CD14-positive monocyte (primary cell): Measurements from ENCODE around the gene GSDME. TPM values are rescaled to one million over a fixed set of nuclear protein-coding genes. Genes with fewer than 3 reads are reported as not detected.

Experiments used
- DNase-seq, 3 donors: peaks; one replicate each; pipeline ENCODE4 v3.0.0-alpha.2; 2011 to 2022
- H2AFZ ChIP-seq: 2 replicates; pipeline ENCODE4 v1.6.0; 2012; ENCODE audit warnings: mild to moderate bottlenecking, low read depth, low read length, inconsistent platforms; ENCODE audit not compliant: insufficient read depth, poor library complexity, severe bottlenecking
- H3K27ac ChIP-seq, 2 donors: 1 replicate in 1 of 2; 2 replicates in 1 of 2; pipeline ENCODE4 v1.5.1; 2012 to 2013; ENCODE audit warnings: low read length in 2 of 2, control low read depth in 1 of 2, inconsistent platforms in 1 of 2, low read depth in 1 of 2, mild to moderate bottlenecking in 1 of 2
- H3K27me3 ChIP-seq, 2 donors: one replicate each; pipeline versions ENCODE4 v1.6.0 to v1.6.1; 2011 to 2013; ENCODE audit warnings: low read length in 2 of 2; ENCODE audit not compliant: control insufficient read depth in 2 of 2, insufficient read depth in 2 of 2
- H3K36me3 ChIP-seq, 2 donors: replicated peaks in 1 of 2; 1 replicate in 1 of 2; 2 replicates in 1 of 2; pipeline versions ENCODE4 v1.5.1 to v1.6.1; 2012 to 2013; ENCODE audit warnings: low read length in 2 of 2, control low read depth in 1 of 2, inconsistent platforms in 1 of 2, mild to moderate bottlenecking in 1 of 2; ENCODE audit not compliant: insufficient read depth in 2 of 2, control insufficient read depth in 1 of 2
- H3K4me1 ChIP-seq, 2 donors: 1 replicate in 1 of 2; 2 replicates in 1 of 2; pipeline versions ENCODE4 v1.5.1 to v1.6.1; 2012 to 2013; ENCODE audit warnings: low read length in 2 of 2, control low read depth in 1 of 2, inconsistent platforms in 1 of 2, mild to moderate bottlenecking in 1 of 2, moderate library complexity in 1 of 2; ENCODE audit not compliant: insufficient read depth in 2 of 2, control insufficient read depth in 1 of 2
- H3K4me2 ChIP-seq: replicated peaks from 2 replicates; pipeline ENCODE3; 2012; ENCODE audit warnings: low read length, moderate library complexity, mild to moderate bottlenecking; ENCODE audit not compliant: poor library complexity, severe bottlenecking; ENCODE audit errors: extremely low read depth
- H3K4me3 ChIP-seq, 3 experiments: fragments of 200-600 bp in 1 of 3; sonication (generic) in 1 of 3; replicated peaks in 1 of 3; 1 replicate in 2 of 3; 2 replicates in 1 of 3; pipeline ENCODE4 v1.5.1; 2011 to 2013; ENCODE audit warnings: low read length in 3 of 3, mild to moderate bottlenecking in 3 of 3, control low read depth in 2 of 3, low read depth in 2 of 3, inconsistent platforms in 1 of 3, moderate library complexity in 1 of 3
- H3K79me2 ChIP-seq: 2 replicates; pipeline ENCODE4 v1.6.0; 2012; ENCODE audit warnings: mild to moderate bottlenecking, control low read depth, inconsistent platforms, low read length, moderate library complexity; ENCODE audit not compliant: insufficient read depth
- H3K9ac ChIP-seq: 2 replicates; pipeline ENCODE4 v1.6.0; 2017; ENCODE audit warnings: low read length, mild to moderate bottlenecking; ENCODE audit not compliant: insufficient read depth, poor library complexity, severe bottlenecking
- H3K9me3 ChIP-seq, 2 donors: replicated peaks in 1 of 2; 1 replicate in 1 of 2; 2 replicates in 1 of 2; pipeline versions ENCODE4 v1.5.1 to v1.6.1; 2012 to 2013; ENCODE audit warnings: low read length in 2 of 2, control low read depth in 1 of 2; ENCODE audit not compliant: control insufficient read depth in 1 of 2, insufficient read depth in 1 of 2
- H4K20me1 ChIP-seq: 2 replicates; pipeline ENCODE4 v1.6.0; 2012; ENCODE audit warnings: mild to moderate bottlenecking, low read length, control low read depth, moderate library complexity; ENCODE audit not compliant: insufficient read depth
- H3K27ac Mint-ChIP-seq, 7 donors: one replicate each; pipeline ENCODE4 v1.8.0; 2020; ENCODE audit warnings: mild to moderate bottlenecking in 7 of 7, mixed read lengths in 7 of 7, moderate library complexity in 6 of 7, inconsistent platforms in 2 of 7
- H3K27me3 Mint-ChIP-seq, 3 donors: one replicate each; pipeline ENCODE4 v1.8.0; 2021 to 2022; ENCODE audit warnings: low read depth in 3 of 3, mild to moderate bottlenecking in 3 of 3, mixed read lengths in 3 of 3, moderate library complexity in 3 of 3, inconsistent platforms in 1 of 3
- H3K36me3 Mint-ChIP-seq, 2 donors: one replicate each; pipeline ENCODE4 v1.8.0; 2020; ENCODE audit warnings: mixed read lengths in 2 of 2, inconsistent platforms in 1 of 2, mild to moderate bottlenecking in 1 of 2
- H3K4me1 Mint-ChIP-seq: one replicate; pipeline ENCODE4 v1.8.0; 2020; ENCODE audit warnings: mild to moderate bottlenecking, mixed read lengths
- H3K4me3 Mint-ChIP-seq, 2 donors: one replicate each; pipeline ENCODE4 v1.8.0; 2020; ENCODE audit warnings: mild to moderate bottlenecking in 2 of 2, mixed read lengths in 2 of 2, moderate library complexity in 1 of 2
- H3K9me3 Mint-ChIP-seq, 7 donors: one replicate each; pipeline ENCODE4 v1.8.0; 2020 to 2022; ENCODE audit warnings: mixed read lengths in 7 of 7, mild to moderate bottlenecking in 6 of 7, moderate library complexity in 6 of 7, inconsistent platforms in 2 of 7
- CTCF ChIP-seq: fragments of 200-600 bp; IDR thresholded peaks from one replicate; pipeline ENCODE4 v1.8.0; 2022; ENCODE audit warnings: antibody characterized with exemption, mild to moderate bottlenecking
- WGBS: methylation state at CpG from one replicate; pipeline ENCODE4 v1.1.5; 2013; ENCODE audit warnings: missing lambda C conversion rate; ENCODE audit not compliant: insufficient coverage; 5-methylcytosine and 5-hydroxymethylcytosine counted together
- intact Hi-C, 2 donors: fragments of 100-400 bp; cut with micrococcal nuclease; formaldehyde crosslinking; loops; one replicate each; pipeline versions ENCODE4 v1.15.0 to v1.15.1; 2023
- polyA plus RNA-seq, 3 donors: library from polyadenylated mRNA; depleted of rRNA in 1 of 3; unstranded in 2 of 3; stranded (reverse) in 1 of 3; fragments of 300-500 nt in 2 of 3; fragments of >200 nt in 1 of 3; fragmentation: Illumina TruSeq in 2 of 3; gene quantifications; 1 replicate in 2 of 3; 2 replicates in 1 of 3; pipeline ENCODE4 v1.2.3, GENCODE V29; 2012 to 2021

GSDME gene
- polyA plus RNA-seq, 3 donors, result 1.3 to 2.3 TPM; not detected in 1

- H3K36me3 Mint-ChIP-seq, result peaks cover 24 to 46% of the 10 kb centered on the region in 2 donors
- H3K4me1 ChIP-seq, result no peaks in the 10 kb centered on the region
- H3K27me3 Mint-ChIP-seq, result peaks cover 0 to 1% (median 1%) of the 10 kb centered on the region in 3 donors
- intact Hi-C loops, result no loop called here
- H3K4me3 ChIP-seq, result no peak overlapping the region
- no CpG with 5 or more reads among the region's 2 CpGs for WGBS
- peaks cover 9 to 30% of the 10 kb centered on the region in 2 donors for H3K36me3 ChIP-seq
- no peak overlapping the region for H3K27ac ChIP-seq
- no peaks in the 10 kb centered on the region for H3K4me1 Mint-ChIP-seq
- no peak overlapping the region for H3K9ac ChIP-seq
- H3K9me3 ChIP-seq, result no peaks in the 10 kb centered on the region
- no peaks in the 10 kb centered on the region for H4K20me1 ChIP-seq
- no peak for DNase-seq
- no peak overlapping the region for H3K27ac Mint-ChIP-seq
- no peak overlapping the region for H3K4me3 Mint-ChIP-seq
- no peaks in the 10 kb centered on the region for H3K9me3 Mint-ChIP-seq
- no peak overlapping the region for H2AFZ ChIP-seq
- no peaks in the 10 kb centered on the region for H3K79me2 ChIP-seq
- H3K27me3 ChIP-seq, result no peaks in the 10 kb centered on the region
- no peak overlapping the region for H3K4me2 ChIP-seq
- no peak for TF ChIP-seq CTCF
Observed at GRCh38 chr7:24801883-24802282, 44.6 kb upstream of the GSDME start.

- no peak for TF ChIP-seq CTCF
- Histone ChIP-seq H3K4me2 (no peak overlapping the region), H3K27ac (no peak overlapping the region), H3K4me3 (no peak overlapping the region), H3K36me3 (peaks cover 9 to 30% of the 10 kb centered on the region in 2 donors), H2AFZ (no peak overlapping the region), H3K79me2 (no peaks in the 10 kb centered on the region), H3K27me3 (no peaks in the 10 kb centered on the region), H3K4me1 (no peaks in the 10 kb centered on the region), H3K9ac (no peak overlapping the region), H4K20me1 (no peaks in the 10 kb centered on the region), H3K9me3 (no peaks in the 10 kb centered on the region)
- DNase-seq, result no peak
- H3K4me3 Mint-ChIP-seq, result no peak overlapping the region
- intact Hi-C loops, result no loop called here
- no peak overlapping the region for H3K27ac Mint-ChIP-seq
- H3K9me3 Mint-ChIP-seq, result no peaks in the 10 kb centered on the region
- H3K27me3 Mint-ChIP-seq, result peaks cover 0 to 1% (median 1%) of the 10 kb centered on the region in 3 donors
- H3K36me3 Mint-ChIP-seq, result peaks cover 20 to 36% of the 10 kb centered on the region in 2 donors
- WGBS, result 76% methylated on average over 5 of the region's 9 CpGs
- no peaks in the 10 kb centered on the region for H3K4me1 Mint-ChIP-seq
Observed at GRCh38 chr7:24800667-24801066, 43.4 kb upstream of the GSDME start.
